ENCODE measurements around the gene CTNNA2.

CTNNA2 gene

DNA sequence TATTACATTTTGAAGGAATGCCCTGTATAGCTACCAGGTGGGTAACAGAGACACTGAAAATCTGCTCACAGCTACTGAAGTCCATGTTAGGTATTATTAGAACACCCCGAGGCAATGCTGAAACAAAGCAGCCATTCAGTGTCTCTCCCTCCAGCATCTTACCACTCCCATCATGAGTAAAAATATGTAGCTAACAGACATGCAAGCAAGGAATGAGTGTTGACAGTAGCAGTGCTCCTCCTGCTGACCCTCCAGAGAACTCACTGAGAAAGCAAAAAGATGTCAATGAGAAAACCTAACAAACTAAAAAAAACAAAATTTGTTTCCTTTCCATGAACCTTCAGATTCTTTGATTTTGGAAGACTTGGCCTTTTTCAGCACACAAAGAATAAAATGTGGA lies 397.8 kb downstream of the CTNNA2 start:
- no peak for TF ChIP-seq CTCF (IDR thresholded peaks at IDR 0.05)
- Histone ChIP-seq H3K4me3 (ENCODE audit: low read depth, low read length) (no peak overlapping the region), H3K9ac (no peak overlapping the region), H3K4me1 (peaks cover 3% of the 10 kb centered on the region), H3K9me3 (ENCODE audit: control insufficient read depth, low read length) (no peaks in the 10 kb centered on the region), H3K79me2 (no peaks in the 10 kb centered on the region), H3K36me3 (ENCODE audit: control insufficient read depth, insufficient read depth, low read length) (no peaks in the 10 kb centered on the region), H2AFZ (no peak overlapping the region), H3K27me3 (ENCODE audit: control insufficient read depth, insufficient read depth, low read length) (no peaks in the 10 kb centered on the region), H3K27ac (no peak overlapping the region), H3K4me2 (ENCODE audit: low read length) (no peak overlapping the region)

GRCh38 chr2:79915455-79915854 lies 402.6 kb downstream of the CTNNA2 start:
- peaks cover 3% of the 10 kb centered on the region for H3K4me1 ChIP-seq
- TF ChIP-seq CTCF (IDR thresholded peaks at IDR 0.05) = no peak
- no peaks in the 10 kb centered on the region for H3K9me3 ChIP-seq (ENCODE audit: control insufficient read depth, low read length)
- no peak overlapping the region for H2AFZ ChIP-seq
- H3K79me2 ChIP-seq = no peaks in the 10 kb centered on the region
- no peaks in the 10 kb centered on the region for H3K27me3 ChIP-seq (ENCODE audit: control insufficient read depth, insufficient read depth, low read length)
- no peak overlapping the region for H3K27ac ChIP-seq
- no peaks in the 10 kb centered on the region for H3K36me3 ChIP-seq (ENCODE audit: control insufficient read depth, insufficient read depth, low read length)
- H3K4me3 ChIP-seq (ENCODE audit: low read depth, low read length) = no peak overlapping the region
- no peak overlapping the region for H3K4me2 ChIP-seq (ENCODE audit: low read length)
- no peak overlapping the region for H3K9ac ChIP-seq

- Histone ChIP-seq H3K4me3 (ENCODE audit: low read depth, low read length) (no peak overlapping the region), H3K27ac (no peak overlapping the region), H3K9ac (no peak overlapping the region), H3K4me2 (ENCODE audit: low read length) (no peak overlapping the region), H3K36me3 (ENCODE audit: control insufficient read depth, insufficient read depth, low read length) (no peaks in the 10 kb centered on the region), H3K9me3 (ENCODE audit: control insufficient read depth, low read length) (no peaks in the 10 kb centered on the region), H3K4me1 (no peaks in the 10 kb centered on the region), H2AFZ (no peak overlapping the region), H3K79me2 (no peaks in the 10 kb centered on the region), H3K27me3 (ENCODE audit: control insufficient read depth, insufficient read depth, low read length) (no peaks in the 10 kb centered on the region)
- TF ChIP-seq CTCF (IDR thresholded peaks at IDR 0.05) = no peak
These were observed 403.4 kb downstream of the CTNNA2 start for GRCh38 chr2:79916285-79916684.

DNA sequence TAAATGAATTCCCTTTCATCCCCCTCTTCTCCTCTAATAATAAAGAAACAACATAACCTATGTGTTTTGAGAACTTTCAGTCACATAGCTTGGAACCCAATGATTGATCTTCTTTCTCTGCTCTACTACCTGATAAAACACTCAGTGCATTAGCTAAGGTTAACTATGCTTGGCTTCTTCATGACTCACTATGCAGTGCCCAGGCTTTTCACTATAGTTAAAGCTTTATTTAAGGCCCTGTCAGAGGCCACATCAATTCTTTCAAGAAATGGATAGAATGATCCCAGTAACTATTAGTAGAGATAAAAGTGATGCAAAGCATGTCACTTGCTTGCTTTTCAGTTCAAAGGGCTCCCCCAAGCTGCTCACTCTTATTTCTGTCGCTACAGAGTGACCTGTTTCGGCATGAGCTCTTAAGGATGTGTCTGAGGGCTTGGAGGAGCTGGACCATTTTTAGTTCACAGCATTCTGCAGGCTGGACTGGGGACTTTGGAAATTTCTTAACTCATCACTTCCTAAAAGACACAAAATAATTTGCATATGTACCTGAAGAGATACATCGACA lies 407.7 kb downstream of the CTNNA2 start:
- no peak overlapping the region for H3K4me2 ChIP-seq (ENCODE audit: low read length)
- no peak overlapping the region for H3K4me3 ChIP-seq (ENCODE audit: low read depth, low read length)

More for the DNA sequence above, 407.7 kb downstream of the CTNNA2 start:
- H3K36me3 ChIP-seq (ENCODE audit: control insufficient read depth, insufficient read depth, low read length) = no peaks in the 10 kb centered on the region
- H3K4me1 ChIP-seq = no peaks in the 10 kb centered on the region
- H3K79me2 ChIP-seq = no peaks in the 10 kb centered on the region
- H2AFZ ChIP-seq = no peak overlapping the region
- no peaks in the 10 kb centered on the region for H3K27me3 ChIP-seq (ENCODE audit: control insufficient read depth, insufficient read depth, low read length)
- no peaks in the 10 kb centered on the region for H3K9me3 ChIP-seq (ENCODE audit: control insufficient read depth, low read length)
- H3K27ac ChIP-seq = no peak overlapping the region
- no peak overlapping the region for H3K9ac ChIP-seq
- TF ChIP-seq CTCF (IDR thresholded peaks at IDR 0.05) = no peak

Data from parathyroid adenoma (tissue), 2 donors.